MCF 10A (cell line): ENCODE data around the gene DCUN1D2. TPM values are rescaled to one million over a fixed set of nuclear protein-coding genes. Genes with fewer than 3 reads are reported as not detected.

Experiments used
- BruUV-seq: library from RNA; stranded (reverse); fragments of 400-500 nt; replicated peaks from 2 replicates; lab custom pipeline; 2021; lab: Mats Ljungman, UMichigan
- CTCF ChIA-PET: fragments of 300-600 bp; sonication (Branson Sonifier 250); formaldehyde crosslinking; extraction: SDS; loops from one replicate; lab custom pipeline; 2021; ENCODE audit warnings: antibody characterized with exemption, inconsistent platforms; lab: Yijun Ruan, JAX
- POLR2A ChIA-PET: fragments of 300-600, 350-650 bp; sonication (Branson Sonifier 250); formaldehyde crosslinking; extraction: SDS; loops from one replicate; lab custom pipeline; 2020; ENCODE audit warnings: antibody characterized with exemption, inconsistent platforms; lab: Yijun Ruan, JAX
- DNase-seq: peaks from one replicate; pipeline ENCODE4 v3.0.0-alpha.2; 2018; ENCODE audit not compliant: unreplicated experiment
- H3K27ac Mint-ChIP-seq: one replicate; pipeline ENCODE4 v1.8.0; 2022; ENCODE audit warnings: mild to moderate bottlenecking, low read depth, mixed read lengths; ENCODE audit not compliant: unreplicated experiment
- H3K27me3 Mint-ChIP-seq: one replicate; pipeline ENCODE4 v1.8.0; 2022; ENCODE audit warnings: mixed read lengths; ENCODE audit not compliant: insufficient read depth, unreplicated experiment
- H3K36me3 Mint-ChIP-seq: one replicate; pipeline ENCODE4 v1.8.0; 2022; ENCODE audit warnings: mild to moderate bottlenecking, moderate library complexity, mixed read lengths; ENCODE audit not compliant: insufficient read depth, unreplicated experiment
- H3K4me1 Mint-ChIP-seq: one replicate; pipeline ENCODE4 v1.8.0; 2022; ENCODE audit warnings: mixed read lengths; ENCODE audit not compliant: insufficient read depth, unreplicated experiment
- H3K4me3 Mint-ChIP-seq: one replicate; pipeline ENCODE4 v1.8.0; 2022; ENCODE audit warnings: mild to moderate bottlenecking, moderate library complexity, mixed read lengths; ENCODE audit not compliant: unreplicated experiment
- H3K9me3 Mint-ChIP-seq: one replicate; pipeline ENCODE4 v1.8.0; 2022; ENCODE audit warnings: mixed read lengths; ENCODE audit not compliant: unreplicated experiment
- intact Hi-C: fragments of 100-400 bp; cut with micrococcal nuclease; formaldehyde crosslinking; loops from 2 replicates; pipeline ENCODE4 v1.14.1; 2022
- total RNA-seq: library from RNA; stranded (reverse); gene quantifications from 2 replicates; pipeline ENCODE4 v1.2.3, GENCODE V29; 2022
- TF ChIP-seq, protein P1 (sequence below): fragments of 200-600 bp; IDR thresholded peaks from one replicate; pipeline ENCODE4 v1.8.0; 2022; ENCODE audit warnings: antibody characterized with exemption, mild to moderate bottlenecking; ENCODE audit not compliant: unreplicated experiment

Gene DCUN1D2
- total RNA-seq, 1 experiment from 2014 or later = 20.4 TPM

GRCh38 chr13:113427562-113428468, 62.7 kb downstream of the DCUN1D2 start:
- Mint-ChIP-seq H3K36me3 (no peaks in the 10 kb centered on the region), H3K9me3 (no peaks in the 10 kb centered on the region), H3K4me3 (no peak overlapping the region), H3K27me3 (no peaks in the 10 kb centered on the region), H3K4me1 (peaks cover 6% of the 10 kb centered on the region), H3K27ac (no peak overlapping the region)
- CTCF ChIA-PET = interaction anchor here (0.7 to 1.5 kb wide), 2 partner anchors 34 to 60 kb away, joined by 3 to 5 read pairs; no protein-coding TSS in a partner anchor
- POLR2A ChIA-PET = interaction anchor here (0.7 kb wide), 1 partner anchor 329 kb away, joined by 3 read pairs; no protein-coding TSS in a partner anchor
- no TSS peak for BruUV-seq
- TF ChIP-seq, protein P1, sequence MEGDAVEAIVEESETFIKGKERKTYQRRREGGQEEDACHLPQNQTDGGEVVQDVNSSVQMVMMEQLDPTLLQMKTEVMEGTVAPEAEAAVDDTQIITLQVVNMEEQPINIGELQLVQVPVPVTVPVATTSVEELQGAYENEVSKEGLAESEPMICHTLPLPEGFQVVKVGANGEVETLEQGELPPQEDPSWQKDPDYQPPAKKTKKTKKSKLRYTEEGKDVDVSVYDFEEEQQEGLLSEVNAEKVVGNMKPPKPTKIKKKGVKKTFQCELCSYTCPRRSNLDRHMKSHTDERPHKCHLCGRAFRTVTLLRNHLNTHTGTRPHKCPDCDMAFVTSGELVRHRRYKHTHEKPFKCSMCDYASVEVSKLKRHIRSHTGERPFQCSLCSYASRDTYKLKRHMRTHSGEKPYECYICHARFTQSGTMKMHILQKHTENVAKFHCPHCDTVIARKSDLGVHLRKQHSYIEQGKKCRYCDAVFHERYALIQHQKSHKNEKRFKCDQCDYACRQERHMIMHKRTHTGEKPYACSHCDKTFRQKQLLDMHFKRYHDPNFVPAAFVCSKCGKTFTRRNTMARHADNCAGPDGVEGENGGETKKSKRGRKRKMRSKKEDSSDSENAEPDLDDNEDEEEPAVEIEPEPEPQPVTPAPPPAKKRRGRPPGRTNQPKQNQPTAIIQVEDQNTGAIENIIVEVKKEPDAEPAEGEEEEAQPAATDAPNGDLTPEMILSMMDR = no peak
- intact Hi-C loops = no loop called here
- DNase-seq = peak; percentile 42

DNA sequence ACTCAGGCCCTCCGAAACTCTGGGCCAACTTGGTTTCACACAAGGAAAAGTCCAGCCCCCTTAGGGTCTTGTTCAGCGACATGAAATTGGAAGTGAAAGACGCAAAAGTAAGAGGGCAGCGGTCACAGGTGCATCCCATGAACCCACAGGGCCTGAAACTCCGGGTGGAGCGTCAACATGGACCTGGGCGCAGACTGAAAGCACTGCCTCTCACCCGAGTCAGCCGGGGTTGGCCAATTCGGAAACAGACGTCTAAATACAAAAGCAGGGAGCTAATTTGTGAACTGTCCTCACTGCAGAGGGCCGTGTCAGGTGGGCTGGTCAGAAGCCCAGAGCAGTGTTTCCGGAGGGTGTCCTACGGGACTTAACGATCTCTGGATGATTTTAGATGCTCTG, 63.9 kb downstream of the DCUN1D2 start:
- no peaks in the 10 kb centered on the region for H3K9me3 Mint-ChIP-seq
- H3K27me3 Mint-ChIP-seq = no peaks in the 10 kb centered on the region
- intact Hi-C loops = no loop called here
- H3K4me3 Mint-ChIP-seq = no peak overlapping the region
- ChIA-PET POLR2A (no interaction called here), CTCF (interaction anchor here (0.6 to 1.5 kb wide), 2 partner anchors 32 to 142 kb away, joined by 3 to 5 read pairs; no protein-coding TSS in a partner anchor)
- no TSS peak for BruUV-seq
- no peak for DNase-seq
- TF ChIP-seq, protein P1 = no peak
- peaks cover 6% of the 10 kb centered on the region for H3K4me1 Mint-ChIP-seq
- H3K27ac Mint-ChIP-seq = no peak overlapping the region
- no peaks in the 10 kb centered on the region for H3K36me3 Mint-ChIP-seq

DNA sequence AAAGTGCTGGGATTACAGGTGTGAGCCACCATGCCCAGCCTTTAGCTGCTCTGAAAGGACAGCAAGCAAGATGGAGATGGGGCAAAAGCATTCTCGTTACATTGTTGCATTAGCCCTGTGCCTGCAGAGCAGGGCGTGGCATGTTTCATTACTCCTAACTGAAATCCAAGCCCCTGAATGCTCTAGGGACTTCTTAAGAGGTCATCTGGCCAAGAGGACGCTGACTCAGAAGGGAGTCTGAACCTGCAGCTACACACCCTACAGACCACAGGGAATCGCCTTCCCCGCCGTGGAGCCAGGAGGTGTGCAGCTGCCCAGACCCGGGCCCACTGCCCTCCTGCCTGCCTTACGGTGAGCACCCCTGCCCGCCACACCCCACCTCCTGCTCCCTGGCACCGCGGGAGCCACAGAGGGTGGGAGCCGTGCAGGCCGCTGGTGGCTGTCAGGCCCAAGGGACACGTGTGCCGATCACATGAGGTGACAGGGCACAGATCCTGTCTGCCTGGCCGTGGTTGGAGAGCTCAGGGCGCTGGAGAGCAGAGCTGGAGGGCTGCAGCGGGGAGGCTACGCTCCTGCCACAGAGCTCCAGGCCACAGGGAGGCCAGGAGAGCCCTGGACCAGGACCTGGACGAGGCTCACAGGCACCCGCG, 64.4 kb downstream of the DCUN1D2 start:
- ChIA-PET CTCF (interaction anchor here (0.6 kb wide), 1 partner anchor 142 kb away, joined by 3 read pairs; no protein-coding TSS in a partner anchor), POLR2A (no interaction called here)
- peak; percentile 77 for DNase-seq
- no peaks in the 10 kb centered on the region for H3K36me3 Mint-ChIP-seq
- TF ChIP-seq, protein P1 = no peak
- H3K27ac Mint-ChIP-seq = no peak overlapping the region
- no TSS peak for BruUV-seq
- peaks cover 6% of the 10 kb centered on the region for H3K4me1 Mint-ChIP-seq
- intact Hi-C loops = no loop called here
- no peak overlapping the region for H3K4me3 Mint-ChIP-seq
- no peaks in the 10 kb centered on the region for H3K27me3 Mint-ChIP-seq
- H3K9me3 Mint-ChIP-seq = no peaks in the 10 kb centered on the region
